Thyroid gland (tissue), 4 donors: ENCODE results near the gene FMN1.

Experiments
- POLR2A ChIP-seq, 2 donors: fragments of 450-650 bp; IDR thresholded peaks; one replicate each; pipeline ENCODE4 v1.6.1; 2017; ENCODE audit warnings: antibody characterized with exemption in 2 of 2, mild to moderate bottlenecking in 2 of 2, moderate library complexity in 1 of 2
- TF ChIP-seq, protein P1 (sequence below), 6 experiments: fragments of 200-600 bp in 3 of 6; fragments of 450-650 bp in 3 of 6; sonication (generic) in 3 of 6; IDR thresholded peaks; one replicate each; pipeline ENCODE4 v1.5.1; 2016 to 2019; ENCODE audit warnings: antibody characterized with exemption in 6 of 6, mild to moderate bottlenecking in 2 of 6, inconsistent platforms in 1 of 6, moderate library complexity in 1 of 6

DNA sequence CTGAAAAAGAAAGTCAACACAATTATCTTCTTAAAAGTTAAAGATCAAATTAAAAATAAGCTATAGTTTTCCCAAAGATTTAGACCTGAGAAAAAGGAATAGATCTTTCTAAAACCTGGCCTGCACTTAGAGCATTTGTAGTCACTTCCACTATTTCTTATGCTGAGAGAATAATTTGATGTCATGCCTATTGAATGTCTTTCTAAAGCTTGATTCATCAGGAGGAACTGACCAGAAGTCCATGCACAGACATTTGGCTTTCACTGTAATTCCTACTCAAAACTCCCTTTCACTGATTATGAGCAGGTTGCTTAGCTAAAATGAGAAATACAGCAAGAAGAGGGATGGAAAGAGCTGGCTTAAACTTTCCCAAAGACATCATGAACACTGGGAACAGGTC is 472.4 kb downstream of the FMN1 start:
- TF ChIP-seq, protein P1, sequence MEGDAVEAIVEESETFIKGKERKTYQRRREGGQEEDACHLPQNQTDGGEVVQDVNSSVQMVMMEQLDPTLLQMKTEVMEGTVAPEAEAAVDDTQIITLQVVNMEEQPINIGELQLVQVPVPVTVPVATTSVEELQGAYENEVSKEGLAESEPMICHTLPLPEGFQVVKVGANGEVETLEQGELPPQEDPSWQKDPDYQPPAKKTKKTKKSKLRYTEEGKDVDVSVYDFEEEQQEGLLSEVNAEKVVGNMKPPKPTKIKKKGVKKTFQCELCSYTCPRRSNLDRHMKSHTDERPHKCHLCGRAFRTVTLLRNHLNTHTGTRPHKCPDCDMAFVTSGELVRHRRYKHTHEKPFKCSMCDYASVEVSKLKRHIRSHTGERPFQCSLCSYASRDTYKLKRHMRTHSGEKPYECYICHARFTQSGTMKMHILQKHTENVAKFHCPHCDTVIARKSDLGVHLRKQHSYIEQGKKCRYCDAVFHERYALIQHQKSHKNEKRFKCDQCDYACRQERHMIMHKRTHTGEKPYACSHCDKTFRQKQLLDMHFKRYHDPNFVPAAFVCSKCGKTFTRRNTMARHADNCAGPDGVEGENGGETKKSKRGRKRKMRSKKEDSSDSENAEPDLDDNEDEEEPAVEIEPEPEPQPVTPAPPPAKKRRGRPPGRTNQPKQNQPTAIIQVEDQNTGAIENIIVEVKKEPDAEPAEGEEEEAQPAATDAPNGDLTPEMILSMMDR (IDR thresholded peaks at IDR 0.05), result no peak
- TF ChIP-seq POLR2A (IDR thresholded peaks at IDR 0.05), result no peak
